IMR-90 (cell line): ENCODE data around the gene FMN1. TPM values are rescaled to one million over a fixed set of nuclear protein-coding genes. Genes with fewer than 3 reads are reported as not detected.

Source experiments
- ATAC-seq: fragments of 200-7000 bp; cut with Tn5 transposase; 2 replicates; pipeline ENCODE4 v1.9.1; 2020; ENCODE audit warnings: low read depth, mild to moderate bottlenecking, moderate library complexity
- BruUV-seq: library from RNA; stranded (reverse); fragments of 400-500 nt; replicated peaks from 2 replicates; lab custom pipeline; 2021; lab: Mats Ljungman, UMichigan
- CTCF ChIA-PET: fragments of 300-600 bp; formaldehyde crosslinking; extraction: SDS; loops from one replicate; lab custom pipeline; 2021; ENCODE audit warnings: antibody characterized with exemption; lab: Yijun Ruan, JAX
- POLR2A ChIA-PET: fragments of 300-600 bp; sonication (Branson Sonifier 250); formaldehyde crosslinking; loops from one replicate; lab custom pipeline; 2022; ENCODE audit warnings: antibody characterized with exemption; ENCODE audit not compliant: unreplicated experiment; lab: Charles Lee
- DNase-seq: peaks from one replicate; pipeline ENCODE4 v3.0.0; 2013
- H2AFZ ChIP-seq: replicated peaks from 2 replicates; pipeline ENCODE3; 2013; ENCODE audit warnings: low read length, mild to moderate bottlenecking; ENCODE audit not compliant: poor library complexity
- H2AK5ac ChIP-seq: 2 replicates; pipeline ENCODE4 v1.6.1; 2013; ENCODE audit warnings: low read depth, low read length, inconsistent platforms
- H2AK9ac ChIP-seq: replicated peaks from 2 replicates; pipeline ENCODE3; 2013; ENCODE audit warnings: mild to moderate bottlenecking, low read depth, low read length, moderate library complexity; ENCODE audit not compliant: poor library complexity
- H2BK120ac ChIP-seq: 2 replicates; pipeline ENCODE4 v1.6.1; 2013; ENCODE audit warnings: low read depth, low read length, inconsistent platforms
- H2BK15ac ChIP-seq: 3 replicates; pipeline ENCODE4 v1.6.1; 2013; ENCODE audit warnings: low read depth, low read length, inconsistent platforms
- H2BK20ac ChIP-seq: 2 replicates; pipeline ENCODE4 v1.6.1; 2013; ENCODE audit warnings: low read depth, mild to moderate bottlenecking, inconsistent platforms, low read length, moderate library complexity
- H2BK5ac ChIP-seq: 2 replicates; pipeline ENCODE4 v1.6.1; 2013; ENCODE audit warnings: mild to moderate bottlenecking, low read depth, low read length, inconsistent platforms; ENCODE audit not compliant: poor library complexity, severe bottlenecking
- H3K14ac ChIP-seq: replicated peaks from 2 replicates; pipeline ENCODE4 v1.6.1; 2013; ENCODE audit warnings: low read depth, low read length, inconsistent platforms
- H3K18ac ChIP-seq: 2 replicates; pipeline ENCODE4 v1.6.1; 2013; ENCODE audit warnings: low read depth, low read length, control low read depth
- H3K23ac ChIP-seq: 2 replicates; pipeline ENCODE4 v1.6.1; 2013; ENCODE audit warnings: low read depth, low read length, inconsistent platforms
- H3K27ac ChIP-seq: 2 replicates; pipeline ENCODE4 v1.5.1; 2013; ENCODE audit warnings: mild to moderate bottlenecking, control low read depth, low read length; ENCODE audit not compliant: insufficient read depth
- H3K27me3 ChIP-seq: 2 replicates; pipeline ENCODE4 v1.6.1; 2013; ENCODE audit warnings: low read length; ENCODE audit not compliant: control insufficient read depth, insufficient read depth
- H3K36me3 ChIP-seq: 2 replicates; pipeline ENCODE4 v1.6.1; 2013; ENCODE audit warnings: low read length, mixed read lengths; ENCODE audit not compliant: control insufficient read depth, insufficient read depth
- H3K4ac ChIP-seq: 2 replicates; pipeline ENCODE4 v1.6.1; 2013; ENCODE audit warnings: low read depth, low read length, inconsistent platforms
- H3K4me1 ChIP-seq: 2 replicates; pipeline ENCODE4 v1.6.1; 2013; ENCODE audit warnings: low read length, mixed read lengths; ENCODE audit not compliant: control insufficient read depth, insufficient read depth
- H3K4me2 ChIP-seq: 2 replicates; pipeline ENCODE4 v1.6.1; 2013; ENCODE audit warnings: low read depth, mild to moderate bottlenecking, control low read depth, low read length, moderate library complexity
- H3K4me3 ChIP-seq: 2 replicates; pipeline ENCODE4 v1.5.1; 2013; ENCODE audit warnings: low read depth, mild to moderate bottlenecking, control low read depth, low read length, moderate library complexity; ENCODE audit not compliant: insufficient read depth
- H3K56ac ChIP-seq: 2 replicates; pipeline ENCODE4 v1.6.1; 2013; ENCODE audit warnings: low read length, inconsistent platforms; ENCODE audit not compliant: insufficient read depth; ENCODE audit errors: extremely low read depth
- H3K79me1 ChIP-seq, 2 experiments: 2 replicates each; pipeline ENCODE4 v1.6.1; 2013; ENCODE audit warnings: low read length in 2 of 2, inconsistent platforms in 1 of 2, low read depth in 1 of 2
- H3K9ac ChIP-seq: 2 replicates; pipeline ENCODE4 v1.6.1; 2013; ENCODE audit warnings: low read depth, low read length, control low read depth
- H3K9me1 ChIP-seq: 2 replicates; pipeline ENCODE4 v1.6.1; 2013; ENCODE audit warnings: low read length, inconsistent platforms; ENCODE audit not compliant: insufficient read depth
- H3K9me3 ChIP-seq: 2 replicates; pipeline ENCODE4 v1.6.1; 2013; ENCODE audit warnings: low read length; ENCODE audit not compliant: control insufficient read depth, insufficient read depth
- H4K20me1 ChIP-seq: 2 replicates; pipeline ENCODE4 v1.6.1; 2013; ENCODE audit warnings: low read length, inconsistent platforms; ENCODE audit not compliant: insufficient read depth
- H4K5ac ChIP-seq: 2 replicates; pipeline ENCODE4 v1.6.1; 2013; ENCODE audit warnings: mild to moderate bottlenecking, low read depth, low read length, control low read depth
- H4K8ac ChIP-seq, 2 experiments: 2 replicates each; pipeline ENCODE4 v1.6.1; 2013; ENCODE audit warnings: low read depth in 2 of 2, low read length in 2 of 2, control low read depth in 1 of 2, inconsistent platforms in 1 of 2
- H4K91ac ChIP-seq: 2 replicates; pipeline ENCODE4 v1.6.1; 2013; ENCODE audit warnings: low read depth, low read length, inconsistent platforms; ENCODE audit not compliant: insufficient read depth
- CEBPB ChIP-seq: IDR thresholded peaks from 2 replicates; pipeline ENCODE4 v1.6.1; 2012; ENCODE audit warnings: low read depth, low read length, improper control_type of control experiment
- WGBS, 2 experiments: methylation state at CpG; one replicate each; pipeline versions ENCODE4 v1.1.5 to v1.1.7; 2013; ENCODE audit warnings: missing lambda C conversion rate in 2 of 2; ENCODE audit not compliant: insufficient read length in 1 of 2; ENCODE audit errors: extremely low coverage in 2 of 2; 5-methylcytosine and 5-hydroxymethylcytosine counted together
- dilution Hi-C: fragments of 300-500 bp; cut with HindIII; formaldehyde crosslinking; loops from one replicate; pipeline ENCODE4 v1.14.3; 2018; ENCODE audit warnings: low sequenced_read_pairs; ENCODE audit not compliant: unreplicated experiment
- in situ Hi-C: fragments of 300-500 bp; cut with MboI; formaldehyde crosslinking; loops from 3 replicates; pipeline ENCODE4 v1.14.3; 2019; ENCODE audit warnings: low sequenced_read_pairs, inconsistent platforms, mixed read lengths
- intact Hi-C: fragments of 100-400 bp; cut with micrococcal nuclease; formaldehyde crosslinking; loops from 2 replicates; pipeline ENCODE4 v1.10.0; 2022
- polyA plus RNA-seq, 3 experiments: library from polyadenylated mRNA; depleted of rRNA; stranded (reverse); fragments of >200 nt; gene quantifications; 2 replicates each; pipeline ENCODE4 v1.2.3, GENCODE V29; 2012; ENCODE audit warnings: low replicate concordance in 1 of 3
- total RNA-seq: library from RNA; depleted of rRNA; stranded (reverse); fragments of >200 nt; gene quantifications from 2 replicates; pipeline ENCODE4 v1.2.3, GENCODE V29; 2012

Gene FMN1
- total and polyA plus RNA-seq, 2 of the 4 experiments (the other 2 are of a cell fraction) = 7.3 to 17.6 TPM

DNA sequence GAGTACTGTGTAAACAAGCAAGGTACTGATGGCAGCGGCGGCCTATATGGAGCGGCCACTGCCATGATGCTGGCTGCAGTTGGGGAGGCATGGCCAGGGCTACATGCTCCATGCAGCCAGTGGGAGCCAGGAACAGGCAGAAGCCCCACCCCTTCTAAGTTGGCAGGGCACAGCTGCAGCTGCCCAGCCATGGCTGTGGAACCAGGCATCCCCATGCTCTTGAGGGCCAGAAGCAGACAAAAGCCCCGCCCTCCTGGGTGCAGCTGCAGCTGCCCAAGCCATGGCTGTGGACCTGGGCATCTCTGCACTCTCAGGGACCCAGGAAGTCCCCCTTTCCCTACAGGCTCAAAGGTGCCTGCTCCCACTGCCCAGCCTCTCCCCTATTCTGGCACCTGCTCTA is 150.9 kb downstream of the FMN1 start:
- Histone ChIP-seq H2AFZ (no peak overlapping the region), H3K9me3 (peaks cover 2% of the 10 kb centered on the region; the same call in 1 of the 2 replicates), H2BK20ac (no peak overlapping the region), H4K5ac (no peak overlapping the region), H2BK5ac (no peak overlapping the region), H3K4me3 (no peak overlapping the region), H3K14ac (no peak overlapping the region), H3K18ac (no peak overlapping the region), H3K56ac (no peak overlapping the region), H3K4me2 (no peak overlapping the region), H4K8ac (no peak overlapping the region), H3K36me3 (peaks cover 10% of the 10 kb centered on the region; the same call in 1 of the 2 replicates), H3K79me1 (peaks cover 25 to 66% of the 10 kb centered on the region in 2 experiments), H3K27ac (no peak overlapping the region), H3K9me1 (peaks cover 12% of the 10 kb centered on the region; the same call in 1 of the 2 replicates), H3K9ac (no peak overlapping the region), H3K4ac (no peak overlapping the region), H2BK15ac (no peak overlapping the region), H2AK9ac (no peak overlapping the region), H4K20me1 (peaks cover 53% of the 10 kb centered on the region; the same call in 1 of the 2 replicates), H3K23ac (no peak overlapping the region), H2BK120ac (no peak overlapping the region), H2AK5ac (no peak overlapping the region), H4K91ac (no peak overlapping the region), H3K4me1 (peaks cover 5% of the 10 kb centered on the region; the same call in 1 of the 2 replicates), H3K27me3 (no peaks in the 10 kb centered on the region)
- ChIA-PET POLR2A (no interaction called here), CTCF (no interaction called here)
- no peak for ATAC-seq
- dilution Hi-C loops (no loop called here), intact Hi-C loops (no loop called here), in situ Hi-C loops (no loop called here)
- no TSS peak for BruUV-seq
- no CpG with 5 or more reads among the region's 4 CpGs for WGBS, 2 experiments
- DNase-seq = no peak
- no peak for TF ChIP-seq CEBPB
